Endothelial cell of umbilical vein (primary cell): Measurements from ENCODE around the gene OR2W3.

Experiments used
- POLR2A ChIP-seq: IDR thresholded peaks from 2 replicates; pipeline ENCODE4 v1.6.1; 2012; ENCODE audit warnings: low read depth, mild to moderate bottlenecking, control low read depth, low read length
- TF ChIP-seq, protein P1 (sequence below), 2 donors: IDR thresholded peaks; 1 replicate in 1 of 2; 2 replicates in 1 of 2; pipeline ENCODE4 v1.5.1; 2011; ENCODE audit warnings: low read length in 2 of 2, mild to moderate bottlenecking in 2 of 2, moderate library complexity in 2 of 2, control low read depth in 1 of 2, inconsistent platforms in 1 of 2, low read depth in 1 of 2; ENCODE audit not compliant: insufficient read depth in 1 of 2; ENCODE audit errors: extremely low read depth in 1 of 2

DNA sequence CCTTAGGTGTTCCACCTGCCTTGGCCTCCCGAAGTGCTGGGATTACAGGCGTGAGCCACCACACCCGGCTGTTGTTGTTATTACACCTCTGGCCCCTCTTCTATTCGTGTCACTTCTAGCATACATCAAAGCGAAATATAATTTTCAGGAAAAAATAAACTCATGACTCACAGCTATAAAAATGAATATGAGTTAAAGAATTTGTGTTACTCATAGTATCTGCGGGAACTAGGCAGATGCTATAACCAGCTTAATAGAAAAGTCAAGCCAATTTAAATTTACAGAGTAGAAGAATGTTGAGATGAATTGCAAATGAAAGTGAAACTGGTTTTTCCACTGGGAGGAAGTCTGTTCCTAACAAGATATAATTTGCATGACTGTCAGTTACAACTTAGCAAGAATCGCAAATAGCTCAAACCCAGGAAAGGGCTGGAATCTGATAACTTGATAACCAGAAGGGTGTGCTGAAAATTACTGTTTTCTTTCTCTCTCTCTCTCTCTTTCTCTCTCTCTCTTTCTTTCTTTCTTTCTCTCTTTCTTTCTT lies 11.2 kb downstream of the OR2W3 start:
- TF ChIP-seq POLR2A = no peak
- TF ChIP-seq, protein P1, sequence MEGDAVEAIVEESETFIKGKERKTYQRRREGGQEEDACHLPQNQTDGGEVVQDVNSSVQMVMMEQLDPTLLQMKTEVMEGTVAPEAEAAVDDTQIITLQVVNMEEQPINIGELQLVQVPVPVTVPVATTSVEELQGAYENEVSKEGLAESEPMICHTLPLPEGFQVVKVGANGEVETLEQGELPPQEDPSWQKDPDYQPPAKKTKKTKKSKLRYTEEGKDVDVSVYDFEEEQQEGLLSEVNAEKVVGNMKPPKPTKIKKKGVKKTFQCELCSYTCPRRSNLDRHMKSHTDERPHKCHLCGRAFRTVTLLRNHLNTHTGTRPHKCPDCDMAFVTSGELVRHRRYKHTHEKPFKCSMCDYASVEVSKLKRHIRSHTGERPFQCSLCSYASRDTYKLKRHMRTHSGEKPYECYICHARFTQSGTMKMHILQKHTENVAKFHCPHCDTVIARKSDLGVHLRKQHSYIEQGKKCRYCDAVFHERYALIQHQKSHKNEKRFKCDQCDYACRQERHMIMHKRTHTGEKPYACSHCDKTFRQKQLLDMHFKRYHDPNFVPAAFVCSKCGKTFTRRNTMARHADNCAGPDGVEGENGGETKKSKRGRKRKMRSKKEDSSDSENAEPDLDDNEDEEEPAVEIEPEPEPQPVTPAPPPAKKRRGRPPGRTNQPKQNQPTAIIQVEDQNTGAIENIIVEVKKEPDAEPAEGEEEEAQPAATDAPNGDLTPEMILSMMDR (IDR thresholded peaks at IDR 0.05; ENCODE audit: extremely low read depth in 1 of 2, insufficient read depth in 1 of 2, low read depth in 1 of 2, low read length in 2 of 2) = no peak
